A204.1 (cell line): Measurements from ENCODE around the gene CITED4.

Experiments used
- FAIRE-seq: peaks from 2 replicates; lab custom pipeline; 2012; peaks lifted over from hg19 to GRCh38; lab: Jason Lieb, UNC

The CITED4 gene

GRCh38 chr1:40853113-40853884 lies 8.9 kb downstream of the CITED4 start:
- no peak for FAIRE-seq

- FAIRE-seq = no peak
Measured at GRCh38 chr1:40851643-40852042, 10.5 kb downstream of the CITED4 start.

- FAIRE-seq = no peak
Measured at GRCh38 chr1:40849801-40850592, 12.2 kb downstream of the CITED4 start.

GRCh38 chr1:40848530-40849189 lies 13.5 kb downstream of the CITED4 start:
- no peak for FAIRE-seq

GRCh38 chr1:40847023-40847745 lies 15.0 kb downstream of the CITED4 start:
- no peak for FAIRE-seq

GRCh38 chr1:40845895-40846294 lies 16.3 kb downstream of the CITED4 start:
- no peak for FAIRE-seq

GRCh38 chr1:40844887-40845878 lies 17.0 kb downstream of the CITED4 start:
- FAIRE-seq = no peak

- no peak for FAIRE-seq
Measured at GRCh38 chr1:40844079-40844478, 18.1 kb downstream of the CITED4 start.

- FAIRE-seq = no peak
Measured at GRCh38 chr1:40842691-40843090, 19.5 kb downstream of the CITED4 start.

GRCh38 chr1:40842207-40842606 lies 20.0 kb downstream of the CITED4 start:
- no peak for FAIRE-seq

GRCh38 chr1:40841602-40842001 lies 20.6 kb downstream of the CITED4 start:
- FAIRE-seq = no peak

- FAIRE-seq = no peak
Measured at GRCh38 chr1:40840526-40841323, 21.4 kb downstream of the CITED4 start.

GRCh38 chr1:40839943-40840335 lies 22.2 kb downstream of the CITED4 start:
- no peak for FAIRE-seq

GRCh38 chr1:40838980-40839942 lies 22.9 kb downstream of the CITED4 start:
- no peak for FAIRE-seq

- no peak for FAIRE-seq
Measured at GRCh38 chr1:40838045-40838979, 23.9 kb downstream of the CITED4 start.

GRCh38 chr1:40837601-40838000 lies 24.6 kb downstream of the CITED4 start:
- FAIRE-seq = no peak

- FAIRE-seq = no peak
Measured at GRCh38 chr1:40836283-40836682, 25.9 kb downstream of the CITED4 start.

- no peak for FAIRE-seq
Measured at GRCh38 chr1:40834968-40835545, 27.1 kb downstream of the CITED4 start.
